Spinal cord (tissue), 10 donors: ENCODE measurements around the gene MVB12A. TPM values are rescaled to one million over a fixed set of nuclear protein-coding genes. Genes with fewer than 3 reads are reported as not detected.

Experiments used
- DNase-seq, 6 donors: peaks; one replicate each; pipeline versions ENCODE4 v3.0.0 to v3.0.0-alpha.2; 2013 to 2015; ENCODE audit warnings: low spot score in 6 of 6, low read depth in 4 of 6
- H3K27ac ChIP-seq: one replicate; pipeline ENCODE4 v1.5.1; 2013; ENCODE audit warnings: low read depth, low read length, control low read depth
- H3K27me3 ChIP-seq: one replicate; pipeline ENCODE4 v1.6.1; 2013; ENCODE audit warnings: low read length; ENCODE audit not compliant: control insufficient read depth, insufficient read depth
- H3K36me3 ChIP-seq: one replicate; pipeline ENCODE4 v1.6.1; 2013; ENCODE audit warnings: low read length; ENCODE audit not compliant: control insufficient read depth, insufficient read depth
- H3K4me1 ChIP-seq: one replicate; pipeline ENCODE4 v1.6.1; 2013; ENCODE audit warnings: low read length; ENCODE audit not compliant: control insufficient read depth, insufficient read depth
- H3K4me3 ChIP-seq: one replicate; pipeline ENCODE4 v1.5.1; 2013; ENCODE audit warnings: low read depth, low read length, control low read depth
- H3K9me3 ChIP-seq: one replicate; pipeline ENCODE4 v1.6.1; 2013; ENCODE audit warnings: low read length; ENCODE audit not compliant: control insufficient read depth, insufficient read depth
- WGBS: methylation state at CpG from one replicate; pipeline ENCODE4 v1.1.5; 2013; ENCODE audit warnings: missing lambda C conversion rate; ENCODE audit not compliant: insufficient coverage; 5-methylcytosine and 5-hydroxymethylcytosine counted together
- polyA plus RNA-seq, 2 donors: library from polyadenylated mRNA; unstranded; fragments of 120-200 nt; gene quantifications; one replicate each; pipeline ENCODE4 v1.2.1, GENCODE V29; 2013; ENCODE audit not compliant: insufficient read length in 2 of 2
- total RNA-seq, 2 donors: library from RNA; depleted of rRNA in 1 of 2; stranded (reverse); fragments of 120-200 nt in 1 of 2; fragments of >200 nt in 1 of 2; gene quantifications; one replicate each; pipeline versions ENCODE4 v1.2.3 to v1.2.4, GENCODE V29; 2013 to 2014
- donor health status: healthy.

MVB12A gene
- total and polyA plus RNA-seq, 4 donors = 16.0 to 56.7 (median 51.3) TPM

GRCh38 chr19:17390665-17391370, 29.0 kb upstream of the MVB12A start:
- Histone ChIP-seq H3K4me1 (peaks cover 17% of the 10 kb centered on the region), H3K27ac (peak overlapping the region; percentile 25), H3K36me3 (no peaks in the 10 kb centered on the region), H3K9me3 (no peaks in the 10 kb centered on the region), H3K27me3 (peaks cover 11% of the 10 kb centered on the region), H3K4me3 (peak overlapping the region; percentile 57)
- under 1% methylated on average over 48 of the region's 50 CpGs for WGBS
- DNase-seq = peak; percentile 60 to 97 (median 83)

- peak overlapping the region; percentile 24 for H3K4me3 ChIP-seq
- no peak overlapping the region for H3K27ac ChIP-seq
- H3K4me1 ChIP-seq = peaks cover 13% of the 10 kb centered on the region
- H3K9me3 ChIP-seq = no peaks in the 10 kb centered on the region
- DNase-seq = peak in 1 of 6 donors; percentile 44
- no peaks in the 10 kb centered on the region for H3K36me3 ChIP-seq
- 14% methylated on average over 19 of the region's 26 CpGs for WGBS
- peaks cover 11% of the 10 kb centered on the region for H3K27me3 ChIP-seq
Observed at GRCh38 chr19:17391371-17392151, 28.3 kb upstream of the MVB12A start.

GRCh38 chr19:17393002-17393401, 26.8 kb upstream of the MVB12A start:
- Histone ChIP-seq H3K36me3 (no peaks in the 10 kb centered on the region), H3K4me1 (peaks cover 13% of the 10 kb centered on the region), H3K27me3 (peaks cover 11% of the 10 kb centered on the region), H3K4me3 (no peak overlapping the region), H3K9me3 (no peaks in the 10 kb centered on the region), H3K27ac (no peak overlapping the region)
- WGBS = 67% methylated on average over 1 of the region's 2 CpGs
- DNase-seq = no peak

- no peak within 1 kb of the TSS for H3K4me3 ChIP-seq
- WGBS = 38% methylated on average over 41 of the region's 41 CpGs
- H3K27ac ChIP-seq = no peak within 1 kb of the TSS
- H3K9me3 ChIP-seq = no peaks in the 10 kb centered on the region
- no peaks in the 10 kb centered on the region for H3K36me3 ChIP-seq
- H3K27me3 ChIP-seq = peaks cover 11% of the 10 kb centered on the region
- no peak for DNase-seq
- H3K4me1 ChIP-seq = peaks cover 13% of the 10 kb centered on the region
Observed at GRCh38 chr19:17393914-17394313, 25.9 kb upstream of the MVB12A start, which contains the start of gene CCDC194. CCDC194 (minus strand) TSS chr19:17394196; CDS start chr19:17394158, 38 bp downstream.

- H3K27ac ChIP-seq = no peak overlapping the region
- peaks cover 10% of the 10 kb centered on the region for H3K27me3 ChIP-seq
- no peaks in the 10 kb centered on the region for H3K36me3 ChIP-seq
- peak in 1 of 6 donors; percentile 55 for DNase-seq
- H3K4me1 ChIP-seq = peaks cover 13% of the 10 kb centered on the region
- WGBS = 23% methylated on average over 16 of the region's 19 CpGs
- no peaks in the 10 kb centered on the region for H3K9me3 ChIP-seq
- no peak overlapping the region for H3K4me3 ChIP-seq
Observed at GRCh38 chr19:17394891-17395415, 24.9 kb upstream of the MVB12A start.

- Histone ChIP-seq H3K27me3 (peaks cover 7% of the 10 kb centered on the region), H3K4me3 (no peak overlapping the region), H3K9me3 (no peaks in the 10 kb centered on the region), H3K36me3 (no peaks in the 10 kb centered on the region), H3K4me1 (peaks cover 3% of the 10 kb centered on the region), H3K27ac (no peak overlapping the region)
- 62% methylated on average over 7 of the region's 8 CpGs for WGBS
- no peak for DNase-seq
Observed at GRCh38 chr19:17398902-17399527, 20.8 kb upstream of the MVB12A start.

- Histone ChIP-seq H3K27ac (no peak overlapping the region), H3K36me3 (no peaks in the 10 kb centered on the region), H3K27me3 (peaks cover 6% of the 10 kb centered on the region), H3K4me3 (no peak overlapping the region), H3K4me1 (peaks cover 17% of the 10 kb centered on the region), H3K9me3 (no peaks in the 10 kb centered on the region)
- WGBS = 89% methylated on average over 5 of the region's 6 CpGs
- DNase-seq = no peak
Observed at GRCh38 chr19:17401628-17402027, 18.2 kb upstream of the MVB12A start.

- Histone ChIP-seq H3K27ac (no peak overlapping the region), H3K4me1 (peaks cover 19% of the 10 kb centered on the region), H3K9me3 (no peaks in the 10 kb centered on the region), H3K27me3 (peaks cover 6% of the 10 kb centered on the region), H3K36me3 (no peaks in the 10 kb centered on the region), H3K4me3 (no peak overlapping the region)
- peak in 1 of 6 donors; percentile 23 for DNase-seq
- 26% methylated on average over 26 of the region's 36 CpGs for whole genome bisulfite sequencing
Observed at GRCh38 chr19:17402982-17403855, 16.6 kb upstream of the MVB12A start.

- no peaks in the 10 kb centered on the region for H3K36me3 ChIP-seq
- no peak overlapping the region for H3K4me3 ChIP-seq
- DNase-seq = no peak
- H3K27ac ChIP-seq = no peak overlapping the region
- H3K27me3 ChIP-seq = peaks cover 6% of the 10 kb centered on the region
- H3K4me1 ChIP-seq = peaks cover 19% of the 10 kb centered on the region
- H3K9me3 ChIP-seq = no peaks in the 10 kb centered on the region
- WGBS = 86% methylated on average over 4 of the region's 6 CpGs
Observed at GRCh38 chr19:17404015-17404414, 15.8 kb upstream of the MVB12A start.
